DOHH2 (cell line): ENCODE data around the gene OPA3.

Source experiments
- CTCF ChIP-seq: fragments of 200-600 bp; sonication (generic); IDR thresholded peaks from one replicate; pipeline ENCODE4 v1.5.1; 2014; ENCODE audit warnings: antibody characterized with exemption, mild to moderate bottlenecking, low read depth, low read length; ENCODE audit not compliant: poor library complexity, severe bottlenecking
- EZH2phosphoT487 ChIP-seq: fragments of 200-600 bp; sonication (generic); IDR thresholded peaks from 2 replicates; pipeline ENCODE4 v1.6.1; 2017; ENCODE audit warnings: borderline replicate concordance, mild to moderate bottlenecking, antibody characterized with exemption, low read length, moderate library complexity, mixed read lengths

DNA sequence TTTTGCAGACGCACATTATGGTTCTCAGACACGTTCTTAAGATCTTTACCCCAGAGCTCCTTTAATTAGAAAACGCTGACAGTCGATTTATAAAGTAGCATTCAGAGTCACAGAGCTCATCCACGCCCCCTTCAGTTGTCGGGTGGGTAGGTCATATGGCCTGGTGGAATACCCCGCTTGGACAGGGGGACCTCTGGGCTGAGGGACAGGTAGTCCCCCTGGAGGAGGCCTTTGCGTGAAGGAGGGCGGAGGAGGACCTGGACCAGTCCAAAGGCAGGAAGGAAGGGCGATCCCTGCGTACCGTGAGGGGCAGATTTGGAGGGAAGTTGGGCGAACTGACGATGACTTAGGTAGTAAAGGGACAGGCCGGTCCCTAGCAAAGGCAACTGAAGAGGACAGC, 56.9 kb downstream of the OPA3 start:
- TF ChIP-seq EZH2phosphoT487 (no peak), CTCF (no peak)
